Activated T-cell treated with anti-CD3 and anti-CD28 coated beads, Interleukin-2, amount 50 U/mL, for 72 hours (primary cell): ENCODE measurements around the gene VWA8. TPM values are rescaled to one million over a fixed set of nuclear protein-coding genes. Genes with fewer than 3 reads are reported as not detected.
"Not testable (repeated sequence)": the region's sequence is repeated elsewhere in the genome, so short reads cannot be mapped to it uniquely, and the experiment has no call there.

Experiments
- ATAC-seq, 2 donors: fragments of 150-1000 bp; cut with Tn5 transposase; replicated peaks in 1 of 2; 2 replicates each; pipeline ENCODE4 v1.10.0; 2021; ENCODE audit warnings: moderate library complexity in 2 of 2, mild to moderate bottlenecking in 1 of 2
- DNase-seq, 2 donors: peaks; one replicate each; pipeline ENCODE4 v3.0.0; 2021 to 2022; ENCODE audit warnings: mixed read lengths in 1 of 2
- H3K27ac Mint-ChIP-seq: one replicate; pipeline ENCODE4 v1.8.0; 2022; ENCODE audit warnings: mild to moderate bottlenecking, moderate library complexity, mixed read lengths
- H3K27me3 Mint-ChIP-seq: one replicate; pipeline ENCODE4 v1.8.0; 2022; ENCODE audit warnings: low read depth, mixed read lengths
- H3K36me3 Mint-ChIP-seq, 2 donors: one replicate each; pipeline ENCODE4 v1.8.0; 2022; ENCODE audit warnings: mixed read lengths in 2 of 2, mild to moderate bottlenecking in 1 of 2; ENCODE audit not compliant: insufficient read depth in 2 of 2
- H3K4me1 Mint-ChIP-seq: one replicate; pipeline ENCODE4 v1.8.0; 2022; ENCODE audit warnings: low read depth, mixed read lengths
- H3K4me3 Mint-ChIP-seq, 2 donors: one replicate each; pipeline ENCODE4 v1.8.0; 2022; ENCODE audit warnings: mild to moderate bottlenecking in 2 of 2, mixed read lengths in 2 of 2, moderate library complexity in 2 of 2
- H3K9me3 Mint-ChIP-seq, 2 donors: one replicate each; pipeline ENCODE4 v1.8.0; 2022; ENCODE audit warnings: mixed read lengths in 2 of 2
- total RNA-seq, 2 donors: library from RNA; stranded (reverse); gene quantifications; one replicate each; pipeline ENCODE4 v1.2.3, GENCODE V29; 2022

The VWA8 gene
- total RNA-seq, 2 donors from 2014 or later = 25.6 to 35.0 TPM

- Mint-ChIP-seq H3K27ac (no peak overlapping the region), H3K27me3 (no peaks in the 10 kb centered on the region), H3K4me1 (no peaks in the 10 kb centered on the region), H3K9me3 (no peaks in the 10 kb centered on the region), H3K36me3 (no peaks in the 10 kb centered on the region), H3K4me3 (no peak overlapping the region)
- ATAC-seq (no peak), DNase-seq (no peak)
These were observed 135.2 kb downstream of the VWA8 start for GRCh38 chr13:41825691-41826090.

- peaks cover 0 to 3% of the 10 kb centered on the region in 2 donors for H3K36me3 Mint-ChIP-seq
- no peak overlapping the region for H3K27ac Mint-ChIP-seq
- H3K4me3 Mint-ChIP-seq = no peak overlapping the region
- H3K9me3 Mint-ChIP-seq = no peaks in the 10 kb centered on the region
- H3K4me1 Mint-ChIP-seq = no peaks in the 10 kb centered on the region
- H3K27me3 Mint-ChIP-seq = no peaks in the 10 kb centered on the region
- DNase-seq (no peak), ATAC-seq (no peak)
These were observed 137.4 kb downstream of the VWA8 start for GRCh38 chr13:41823476-41823875.

- no peak overlapping the region for H3K27ac Mint-ChIP-seq
- no peak overlapping the region for H3K4me3 Mint-ChIP-seq
- H3K36me3 Mint-ChIP-seq = peaks cover 0 to 3% of the 10 kb centered on the region in 2 donors
- no peak for DNase-seq
- no peak for ATAC-seq
- no peaks in the 10 kb centered on the region for H3K9me3 Mint-ChIP-seq
- H3K4me1 Mint-ChIP-seq = no peaks in the 10 kb centered on the region
- no peaks in the 10 kb centered on the region for H3K27me3 Mint-ChIP-seq
These were observed 138.3 kb downstream of the VWA8 start for GRCh38 chr13:41822560-41822959.

GRCh38 chr13:41821238-41821594 is 139.7 kb downstream of the VWA8 start:
- DNase-seq (no peak), ATAC-seq (no peak)
- H3K27ac Mint-ChIP-seq = no peak overlapping the region
- no peak overlapping the region for H3K4me3 Mint-ChIP-seq
- H3K9me3 Mint-ChIP-seq = no peaks in the 10 kb centered on the region
- H3K27me3 Mint-ChIP-seq = no peaks in the 10 kb centered on the region
- no peaks in the 10 kb centered on the region for H3K4me1 Mint-ChIP-seq
- peaks cover under 1 to 7% of the 10 kb centered on the region in 2 donors for H3K36me3 Mint-ChIP-seq

GRCh38 chr13:41820581-41821237 is 140.2 kb downstream of the VWA8 start:
- no peak overlapping the region for H3K4me3 Mint-ChIP-seq
- H3K4me1 Mint-ChIP-seq = no peaks in the 10 kb centered on the region
- peaks cover 2 to 11% of the 10 kb centered on the region in 2 donors for H3K36me3 Mint-ChIP-seq
- no peak for DNase-seq
- ATAC-seq = no peak
- no peaks in the 10 kb centered on the region for H3K9me3 Mint-ChIP-seq
- H3K27ac Mint-ChIP-seq = peak overlapping the region; percentile 64
- no peaks in the 10 kb centered on the region for H3K27me3 Mint-ChIP-seq

GRCh38 chr13:41816057-41816456 is 144.9 kb downstream of the VWA8 start:
- Mint-ChIP-seq H3K27me3 (no peaks in the 10 kb centered on the region), H3K4me3 (no peak overlapping the region), H3K27ac (no peak overlapping the region), H3K9me3 (no peaks in the 10 kb centered on the region), H3K36me3 (peaks cover 2 to 18% of the 10 kb centered on the region in 2 donors), H3K4me1 (peaks cover 11% of the 10 kb centered on the region)
- no peak for ATAC-seq
- no peak for DNase-seq

- Mint-ChIP-seq H3K4me1 (peaks cover 11% of the 10 kb centered on the region), H3K36me3 (peaks cover 11 to 30% of the 10 kb centered on the region in 2 donors), H3K4me3 (no peak overlapping the region), H3K9me3 (no peaks in the 10 kb centered on the region), H3K27me3 (no peaks in the 10 kb centered on the region), H3K27ac (no peak overlapping the region)
- DNase-seq = no peak
- ATAC-seq = no peak
These were observed 147.5 kb downstream of the VWA8 start for GRCh38 chr13:41813426-41813825.

GRCh38 chr13:41812851-41813250 is 148.1 kb downstream of the VWA8 start:
- no peaks in the 10 kb centered on the region for H3K9me3 Mint-ChIP-seq
- no peaks in the 10 kb centered on the region for H3K27me3 Mint-ChIP-seq
- ATAC-seq (no peak), DNase-seq (no peak)
- peaks cover 11 to 34% of the 10 kb centered on the region in 2 donors for H3K36me3 Mint-ChIP-seq
- peak overlapping the region; percentile 41 for H3K27ac Mint-ChIP-seq
- no peak overlapping the region for H3K4me3 Mint-ChIP-seq
- peaks cover 11% of the 10 kb centered on the region for H3K4me1 Mint-ChIP-seq

- peaks cover 11% of the 10 kb centered on the region for H3K4me1 Mint-ChIP-seq
- peaks cover 11 to 37% of the 10 kb centered on the region in 2 donors for H3K36me3 Mint-ChIP-seq
- no peak overlapping the region for H3K4me3 Mint-ChIP-seq
These were observed 148.7 kb downstream of the VWA8 start for GRCh38 chr13:41812237-41812636.

GRCh38 chr13:41811588-41812021 is 149.3 kb downstream of the VWA8 start:
- H3K4me1 Mint-ChIP-seq = peaks cover 11% of the 10 kb centered on the region
- peaks cover 14 to 40% of the 10 kb centered on the region in 2 donors for H3K36me3 Mint-ChIP-seq

More at GRCh38 chr13:41812237-41812636, 148.7 kb downstream of the VWA8 start:
- Mint-ChIP-seq H3K27me3 (no peaks in the 10 kb centered on the region), H3K9me3 (no peaks in the 10 kb centered on the region), H3K27ac (no peak overlapping the region)
- no peak for ATAC-seq
- DNase-seq = no peak

GRCh38 chr13:41809962-41810361 is 150.9 kb downstream of the VWA8 start:
- H3K9me3 Mint-ChIP-seq = no peaks in the 10 kb centered on the region
- ATAC-seq (no peak), DNase-seq (no peak)
- no peaks in the 10 kb centered on the region for H3K27me3 Mint-ChIP-seq
- peaks cover 13 to 40% of the 10 kb centered on the region in 2 donors for H3K36me3 Mint-ChIP-seq
- no peak overlapping the region for H3K4me3 Mint-ChIP-seq
- H3K4me1 Mint-ChIP-seq = peaks cover 11% of the 10 kb centered on the region
- H3K27ac Mint-ChIP-seq = no peak overlapping the region

More at GRCh38 chr13:41811588-41812021, 149.3 kb downstream of the VWA8 start:
- no peaks in the 10 kb centered on the region for H3K9me3 Mint-ChIP-seq
- H3K4me3 Mint-ChIP-seq = no peak overlapping the region
- ATAC-seq (no peak), DNase-seq (no peak)
- no peak overlapping the region for H3K27ac Mint-ChIP-seq
- H3K27me3 Mint-ChIP-seq = no peaks in the 10 kb centered on the region

GRCh38 chr13:41803445-41803735 is 157.5 kb downstream of the VWA8 start:
- ATAC-seq, H3K27me3 Mint-ChIP-seq, DNase-seq, H3K4me3 Mint-ChIP-seq, H3K9me3 Mint-ChIP-seq: not testable (repeated sequence)
- Mint-ChIP-seq H3K36me3 (peaks cover 21 to 46% of the 10 kb centered on the region in 2 donors), H3K4me1 (peaks cover 15% of the 10 kb centered on the region), H3K27ac (peak overlapping the region; percentile 6)

- ATAC-seq (no peak), DNase-seq (no peak)
- Mint-ChIP-seq H3K9me3 (peaks cover 8% of the 10 kb centered on the region in 2 donors), H3K4me3 (no peak overlapping the region), H3K36me3 (peaks cover 21 to 42% of the 10 kb centered on the region in 2 donors), H3K4me1 (peaks cover 15% of the 10 kb centered on the region), H3K27ac (peak overlapping the region; percentile 6), H3K27me3 (no peaks in the 10 kb centered on the region)
These were observed 158.0 kb downstream of the VWA8 start for GRCh38 chr13:41802684-41803444.
